B cell (primary cell): ENCODE measurements around the gene SYN1. TPM values are rescaled to one million over a fixed set of nuclear protein-coding genes. Genes with fewer than 3 reads are reported as not detected.

Experiments
- ATAC-seq: fragments of 200-7000 bp; cut with Tn5 transposase; one replicate; pipeline ENCODE4 v1.10.0; 2021; ENCODE audit warnings: low read depth, mild to moderate bottlenecking, moderate number of reproducible peaks, moderate library complexity
- CTCF ChIA-PET: fragments of 350-600 bp; sonication (Branson Sonifier 250); formaldehyde crosslinking; loops from one replicate; lab custom pipeline; 2021; ENCODE audit warnings: antibody characterized with exemption, inconsistent platforms; lab: Charles Lee
- POLR2A ChIA-PET: fragments of 350-600 bp; sonication (Branson Sonifier 250); formaldehyde crosslinking; loops from one replicate; lab custom pipeline; 2021; ENCODE audit warnings: antibody characterized with exemption; lab: Charles Lee
- DNase-seq: peaks from one replicate; pipeline ENCODE4 v3.0.0; 2013
- H2AFZ ChIP-seq: 2 replicates; pipeline ENCODE4 v1.6.1; 2012; ENCODE audit warnings: mild to moderate bottlenecking, low read depth, low read length; ENCODE audit not compliant: insufficient read depth, poor library complexity, severe bottlenecking
- H3K27ac ChIP-seq, 2 donors: 1 replicate in 1 of 2; 2 replicates in 1 of 2; pipeline ENCODE4 v1.5.1; 2012 to 2013; ENCODE audit warnings: low read length in 2 of 2, mild to moderate bottlenecking in 2 of 2, moderate library complexity in 1 of 2
- H3K27me3 ChIP-seq, 4 experiments: fragments of 200-600 bp in 1 of 4; sonication (generic) in 1 of 4; replicated peaks in 1 of 4; 1 replicate in 2 of 4; 2 replicates in 2 of 4; pipeline versions ENCODE4 v1.6.1 to v1.7.0; 2013 to 2016; ENCODE audit warnings: low read length in 3 of 4, mild to moderate bottlenecking in 2 of 4, mixed read lengths in 1 of 4, moderate library complexity in 1 of 4; ENCODE audit not compliant: insufficient read depth in 4 of 4, control insufficient read depth in 3 of 4; ENCODE audit errors: control extremely low read depth in 1 of 4
- H3K36me3 ChIP-seq, 2 experiments: replicated peaks in 1 of 2; 1 replicate in 1 of 2; 2 replicates in 1 of 2; pipeline versions ENCODE4 v1.6.1 to v1.7.1; 2013; ENCODE audit warnings: low read length in 1 of 2; ENCODE audit not compliant: insufficient read depth in 2 of 2, control insufficient read depth in 1 of 2; ENCODE audit errors: control extremely low read depth in 1 of 2, extremely low read depth in 1 of 2
- H3K4me1 ChIP-seq, 2 donors: fragments of 200-600 bp in 1 of 2; sonication (generic) in 1 of 2; 1 replicate in 1 of 2; 2 replicates in 1 of 2; pipeline versions ENCODE4 v1.5.1 to v1.6.1; 2013 to 2017; ENCODE audit warnings: low read length in 2 of 2; ENCODE audit not compliant: control insufficient read depth in 2 of 2, insufficient read depth in 2 of 2
- H3K4me2 ChIP-seq: replicated peaks from 2 replicates; pipeline ENCODE3; 2012; ENCODE audit warnings: mild to moderate bottlenecking, low read depth, low read length; ENCODE audit not compliant: poor library complexity, severe bottlenecking
- H3K4me3 ChIP-seq, 5 experiments: fragments of 200-600 bp in 1 of 5; sonication (generic) in 1 of 5; 1 replicate in 3 of 5; 2 replicates in 2 of 5; pipeline versions ENCODE4 v1.5.1 to v1.7.0; 2011 to 2016; ENCODE audit warnings: low read length in 4 of 5, mild to moderate bottlenecking in 4 of 5, low read depth in 2 of 5, control low read depth in 1 of 5, moderate library complexity in 1 of 5; ENCODE audit not compliant: insufficient read depth in 1 of 5; ENCODE audit errors: control extremely low read depth in 1 of 5, extremely low read depth in 1 of 5
- H3K79me2 ChIP-seq: fragments of 200-600 bp; sonication (generic); one replicate; pipeline ENCODE4 v1.6.0; 2016; ENCODE audit warnings: low read length; ENCODE audit not compliant: control insufficient read depth, insufficient read depth
- H3K9ac ChIP-seq: fragments of 200-600 bp; sonication (generic); 2 replicates; pipeline ENCODE4 v1.6.1; 2017; ENCODE audit warnings: mild to moderate bottlenecking, low read length, moderate library complexity
- H3K9me3 ChIP-seq, 3 donors: one replicate each; pipeline versions ENCODE4 v1.6.1 to v1.7.1; 2013; ENCODE audit warnings: low read length in 2 of 3; ENCODE audit not compliant: control insufficient read depth in 2 of 3, insufficient read depth in 1 of 3; ENCODE audit errors: control extremely low read depth in 1 of 3
- H4K20me1 ChIP-seq: 2 replicates; pipeline ENCODE4 v1.6.0; 2012; ENCODE audit warnings: mild to moderate bottlenecking, low read length; ENCODE audit not compliant: insufficient read depth, control insufficient read depth, poor library complexity, severe bottlenecking
- H3K27ac Mint-ChIP-seq: one replicate; pipeline ENCODE4 v1.8.0; 2021; ENCODE audit warnings: mixed read lengths
- H3K27me3 Mint-ChIP-seq: one replicate; pipeline ENCODE4 v1.8.0; 2021; ENCODE audit warnings: mixed read lengths
- H3K4me1 Mint-ChIP-seq: one replicate; pipeline ENCODE4 v1.8.0; 2021; ENCODE audit warnings: mixed read lengths
- H3K4me3 Mint-ChIP-seq: one replicate; pipeline ENCODE4 v1.8.0; 2021; ENCODE audit warnings: mixed read lengths
- H3K9me3 Mint-ChIP-seq: one replicate; pipeline ENCODE4 v1.8.0; 2022; ENCODE audit warnings: mixed read lengths; ENCODE audit not compliant: insufficient read depth
- EZH2 ChIP-seq: IDR thresholded peaks from 2 replicates; pipeline ENCODE4 v1.6.1; 2012; ENCODE audit warnings: borderline replicate concordance, low read depth, mild to moderate bottlenecking, moderate library complexity, low read length; ENCODE audit not compliant: insufficient read depth, poor library complexity, severe bottlenecking
- WGBS: methylation state at CpG from one replicate; pipeline ENCODE4 v1.1.5; 2013; ENCODE audit warnings: missing lambda C conversion rate; ENCODE audit not compliant: insufficient coverage; 5-methylcytosine and 5-hydroxymethylcytosine counted together
- intact Hi-C: fragments of 100-400 bp; cut with micrococcal nuclease; formaldehyde crosslinking; loops from one replicate; pipeline ENCODE4 v1.10.0; 2022
- polyA plus RNA-seq: library from polyadenylated mRNA; depleted of rRNA; stranded (reverse); fragments of >200 nt; gene quantifications from 2 replicates; pipeline ENCODE4 v1.2.3, GENCODE V29; 2012
- total RNA-seq, 2 donors: library from RNA; stranded (reverse); fragments of 120-200 nt in 1 of 2; gene quantifications; 1 replicate in 1 of 2; 2 replicates in 1 of 2; pipeline versions ENCODE4 v1.2.3 to v1.2.4, GENCODE V29; 2013 to 2022
- TF ChIP-seq, protein P1 (sequence below): fragments of 200-600 bp; IDR thresholded peaks from one replicate; pipeline ENCODE4 v1.8.0; 2022; ENCODE audit warnings: antibody characterized with exemption, mild to moderate bottlenecking

Gene SYN1
- total and polyA plus RNA-seq, 2 donors (not counting 1 experiment from before 2014, with no cell fraction given), result not detected

DNA sequence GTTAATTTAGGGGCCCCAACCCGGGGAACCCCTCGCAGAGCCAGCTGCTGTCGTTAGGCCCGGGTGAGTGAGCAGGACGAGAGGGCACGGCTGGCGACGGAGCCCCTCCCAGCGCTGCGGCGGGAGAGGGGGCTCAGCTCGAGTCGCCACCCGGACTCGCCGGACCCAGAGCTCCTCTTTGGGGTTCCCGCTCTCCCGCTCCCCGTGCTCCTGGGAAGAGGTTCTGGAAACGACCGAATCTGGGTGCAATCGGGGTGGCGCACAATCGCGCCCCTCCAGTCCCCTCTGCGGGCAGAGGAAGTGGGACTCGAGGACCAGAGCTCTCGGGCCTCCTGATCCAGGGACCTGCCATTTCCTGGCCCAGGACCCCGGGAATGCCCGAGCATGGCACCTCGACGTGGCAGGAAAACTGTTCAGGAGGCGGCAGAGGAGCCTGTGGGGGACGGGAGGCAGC, 95.9 kb downstream of the SYN1 start:
- H3K79me2 ChIP-seq, result no peaks in the 10 kb centered on the region
- intact Hi-C loops, result loop anchor here (1.0 to 2.0 kb wide), 4 partner anchors 26 to 330 kb away; partner anchors contain the start of genes UBA1 and ZNF41
- no peaks in the 10 kb centered on the region for H3K9me3 Mint-ChIP-seq
- no peaks in the 10 kb centered on the region for H3K9me3 ChIP-seq
- ChIA-PET CTCF (interaction anchor here (0.5 to 4.2 kb wide), 19 partner anchors 9 to 500 kb away, joined by 3 to 38 read pairs (median 5); partner anchors contain the start of gene USP11), POLR2A (interaction anchor here (0.6 to 1.2 kb wide), 6 partner anchors 33 to 329 kb away, joined by 3 to 5 read pairs (median 3); partner anchors contain the start of gene TIMP1)
- H3K27ac Mint-ChIP-seq, result no peak overlapping the region
- no peaks in the 10 kb centered on the region for H4K20me1 ChIP-seq
- H3K4me2 ChIP-seq, result peak overlapping the region; percentile 88
- no peaks in the 10 kb centered on the region for H3K27me3 Mint-ChIP-seq
- peak overlapping the region; percentile 70 for H3K4me3 Mint-ChIP-seq
- H3K36me3 ChIP-seq, result no peaks in the 10 kb centered on the region
- peaks cover 0 to 8% of the 10 kb centered on the region in 2 donors for H3K4me1 ChIP-seq
- peak overlapping the region; percentile 61 for H3K9ac ChIP-seq
- H3K4me1 Mint-ChIP-seq, result peaks cover 3% of the 10 kb centered on the region
- no peak for ATAC-seq
- peak overlapping the region; percentile 84 for H2AFZ ChIP-seq
- peak overlapping the region in 4 of 5 experiments; percentile 51 to 60 (median 57) for H3K4me3 ChIP-seq
- no peak for TF ChIP-seq EZH2
- TF ChIP-seq, protein P1, sequence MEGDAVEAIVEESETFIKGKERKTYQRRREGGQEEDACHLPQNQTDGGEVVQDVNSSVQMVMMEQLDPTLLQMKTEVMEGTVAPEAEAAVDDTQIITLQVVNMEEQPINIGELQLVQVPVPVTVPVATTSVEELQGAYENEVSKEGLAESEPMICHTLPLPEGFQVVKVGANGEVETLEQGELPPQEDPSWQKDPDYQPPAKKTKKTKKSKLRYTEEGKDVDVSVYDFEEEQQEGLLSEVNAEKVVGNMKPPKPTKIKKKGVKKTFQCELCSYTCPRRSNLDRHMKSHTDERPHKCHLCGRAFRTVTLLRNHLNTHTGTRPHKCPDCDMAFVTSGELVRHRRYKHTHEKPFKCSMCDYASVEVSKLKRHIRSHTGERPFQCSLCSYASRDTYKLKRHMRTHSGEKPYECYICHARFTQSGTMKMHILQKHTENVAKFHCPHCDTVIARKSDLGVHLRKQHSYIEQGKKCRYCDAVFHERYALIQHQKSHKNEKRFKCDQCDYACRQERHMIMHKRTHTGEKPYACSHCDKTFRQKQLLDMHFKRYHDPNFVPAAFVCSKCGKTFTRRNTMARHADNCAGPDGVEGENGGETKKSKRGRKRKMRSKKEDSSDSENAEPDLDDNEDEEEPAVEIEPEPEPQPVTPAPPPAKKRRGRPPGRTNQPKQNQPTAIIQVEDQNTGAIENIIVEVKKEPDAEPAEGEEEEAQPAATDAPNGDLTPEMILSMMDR, result no peak
- DNase-seq, result no peak
- no peaks in the 10 kb centered on the region for H3K27me3 ChIP-seq
- 2% methylated on average over 28 of the region's 34 CpGs for WGBS
- H3K27ac ChIP-seq, result no peak overlapping the region

DNA sequence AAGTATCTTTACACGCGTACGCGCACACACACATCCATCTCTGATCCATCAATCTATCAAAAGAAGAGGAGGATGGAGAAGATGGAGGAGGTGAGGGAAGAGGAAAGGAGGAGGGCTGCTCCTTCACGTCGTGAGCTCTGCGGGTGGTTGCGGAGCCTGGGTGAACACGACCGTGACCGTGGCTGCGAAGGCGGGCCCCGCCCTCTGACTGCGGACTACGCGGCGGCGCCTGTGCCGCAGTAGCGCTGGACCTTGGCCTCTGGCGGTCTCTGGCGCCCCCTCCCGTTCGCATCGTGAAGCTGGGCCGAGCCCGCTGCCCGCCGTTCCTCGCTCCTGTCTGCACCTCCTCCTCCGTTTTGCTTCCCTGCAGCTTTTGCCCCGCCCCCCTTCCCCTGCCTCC, 96.4 kb downstream of the SYN1 start:
- 1% methylated on average over 23 of the region's 33 CpGs for WGBS
- no peak for TF ChIP-seq EZH2
- TF ChIP-seq, protein P1, result peak; percentile 78
- Histone ChIP-seq H3K36me3 (no peaks in the 10 kb centered on the region), H3K4me1 (peaks cover 0 to 8% of the 10 kb centered on the region in 2 donors), H3K79me2 (no peaks in the 10 kb centered on the region), H3K27ac (no peak overlapping the region), H3K4me3 (peak overlapping the region in 4 of 5 experiments; percentile 51 to 60 (median 57)), H2AFZ (peak overlapping the region; percentile 84), H4K20me1 (no peaks in the 10 kb centered on the region), H3K9me3 (no peaks in the 10 kb centered on the region), H3K27me3 (no peaks in the 10 kb centered on the region), H3K4me2 (peak overlapping the region; percentile 88), H3K9ac (peak overlapping the region; percentile 61)
- peak; percentile 99 for ATAC-seq
- peak overlapping the region; percentile 70 for H3K27ac Mint-ChIP-seq
- H3K4me3 Mint-ChIP-seq, result peak overlapping the region; percentile 71
- intact Hi-C loops, result loop anchor here (1.0 to 2.0 kb wide), 4 partner anchors 26 to 330 kb away; partner anchors contain the start of genes UBA1 and ZNF41
- ChIA-PET POLR2A (interaction anchor here (0.6 to 1.2 kb wide), 6 partner anchors 33 to 329 kb away, joined by 3 to 5 read pairs (median 3); partner anchors contain the start of gene TIMP1), CTCF (interaction anchor here (0.5 to 4.2 kb wide), 19 partner anchors 9 to 500 kb away, joined by 3 to 38 read pairs (median 5); partner anchors contain the start of gene USP11)
- DNase-seq, result peak; percentile 87
- no peaks in the 10 kb centered on the region for H3K9me3 Mint-ChIP-seq
- no peaks in the 10 kb centered on the region for H3K27me3 Mint-ChIP-seq
- peaks cover 5% of the 10 kb centered on the region for H3K4me1 Mint-ChIP-seq
